ENCODE results near the gene AHSP.

DNA sequence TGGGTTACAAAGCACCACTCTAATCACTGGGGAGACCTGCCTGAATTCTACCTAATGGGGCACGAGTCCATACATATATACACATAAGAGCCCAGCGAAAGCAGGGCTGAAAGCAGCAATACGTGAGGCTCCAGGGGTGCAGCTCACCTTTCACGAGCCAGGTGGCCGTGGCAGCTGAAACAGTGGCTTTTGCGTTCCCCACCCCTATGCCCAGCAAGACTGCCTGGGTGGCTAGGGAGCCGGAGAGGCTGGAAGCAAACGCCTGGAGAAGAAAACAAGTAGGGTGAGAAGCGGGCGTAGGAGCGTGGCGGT, 20.1 kb upstream of the AHSP start:
- TF ChIP-seq, protein P1, sequence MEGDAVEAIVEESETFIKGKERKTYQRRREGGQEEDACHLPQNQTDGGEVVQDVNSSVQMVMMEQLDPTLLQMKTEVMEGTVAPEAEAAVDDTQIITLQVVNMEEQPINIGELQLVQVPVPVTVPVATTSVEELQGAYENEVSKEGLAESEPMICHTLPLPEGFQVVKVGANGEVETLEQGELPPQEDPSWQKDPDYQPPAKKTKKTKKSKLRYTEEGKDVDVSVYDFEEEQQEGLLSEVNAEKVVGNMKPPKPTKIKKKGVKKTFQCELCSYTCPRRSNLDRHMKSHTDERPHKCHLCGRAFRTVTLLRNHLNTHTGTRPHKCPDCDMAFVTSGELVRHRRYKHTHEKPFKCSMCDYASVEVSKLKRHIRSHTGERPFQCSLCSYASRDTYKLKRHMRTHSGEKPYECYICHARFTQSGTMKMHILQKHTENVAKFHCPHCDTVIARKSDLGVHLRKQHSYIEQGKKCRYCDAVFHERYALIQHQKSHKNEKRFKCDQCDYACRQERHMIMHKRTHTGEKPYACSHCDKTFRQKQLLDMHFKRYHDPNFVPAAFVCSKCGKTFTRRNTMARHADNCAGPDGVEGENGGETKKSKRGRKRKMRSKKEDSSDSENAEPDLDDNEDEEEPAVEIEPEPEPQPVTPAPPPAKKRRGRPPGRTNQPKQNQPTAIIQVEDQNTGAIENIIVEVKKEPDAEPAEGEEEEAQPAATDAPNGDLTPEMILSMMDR (conservative IDR thresholded peaks at IDR 0.05; ENCODE audit: low read depth, low read length): no peak
- TF ChIP-seq EZH2 (IDR thresholded peaks at IDR 0.05; ENCODE audit: borderline replicate concordance, low read depth, low read length, poor library complexity, severe bottlenecking): no peak
